NCI-H2029 treated with DMSO at 0.1 percent for 48 hours (cell line): ENCODE data around the gene ATXN7L1.
A peak's percentile ranks its signal among the peaks of the same experiment; 100 is the strongest.
"Not testable (repeated sequence)": the region's sequence is repeated elsewhere in the genome, so short reads cannot be mapped to it uniquely, and the experiment has no call there.

Experiments
- DNase-seq: peaks from one replicate; lab custom pipeline; 2025; lab: John Stamatoyannopoulos, UW

The ATXN7L1 gene

GRCh38 chr7:105743351-105744090 lies 132.9 kb downstream of the ATXN7L1 start:
- DNase-seq, result no peak

- no peak for DNase-seq
Measured at GRCh38 chr7:105742787-105743186, 133.6 kb downstream of the ATXN7L1 start.

- DNase-seq, result no peak
Measured at GRCh38 chr7:105741982-105742381, 134.4 kb downstream of the ATXN7L1 start.

- DNase-seq, result no peak
Measured at GRCh38 chr7:105738133-105738532, 138.3 kb downstream of the ATXN7L1 start.

- DNase-seq, result no peak
Measured at GRCh38 chr7:105734233-105734632, 142.2 kb downstream of the ATXN7L1 start.

- no peak for DNase-seq
Measured at GRCh38 chr7:105731042-105731441, 145.4 kb downstream of the ATXN7L1 start.

GRCh38 chr7:105728028-105728427 lies 148.4 kb downstream of the ATXN7L1 start:
- DNase-seq, result no peak

GRCh38 chr7:105724688-105725087 lies 151.7 kb downstream of the ATXN7L1 start:
- DNase-seq, result no peak

GRCh38 chr7:105723572-105723971 lies 152.8 kb downstream of the ATXN7L1 start:
- DNase-seq, result peak; percentile 23

GRCh38 chr7:105721571-105722104 lies 154.8 kb downstream of the ATXN7L1 start:
- no peak for DNase-seq

GRCh38 chr7:105719919-105720318 lies 156.5 kb downstream of the ATXN7L1 start:
- no peak for DNase-seq

GRCh38 chr7:105719395-105719794 lies 157.0 kb downstream of the ATXN7L1 start:
- DNase-seq, result no peak

- no peak for DNase-seq
Measured at GRCh38 chr7:105718511-105718925, 157.9 kb downstream of the ATXN7L1 start.

GRCh38 chr7:105715528-105715927 lies 160.9 kb downstream of the ATXN7L1 start:
- no peak for DNase-seq

GRCh38 chr7:105713488-105714465 lies 162.6 kb downstream of the ATXN7L1 start:
- DNase-seq, result no peak

- DNase-seq, result no peak
Measured at GRCh38 chr7:105712877-105713276, 163.5 kb downstream of the ATXN7L1 start.

GRCh38 chr7:105711726-105712402 lies 164.5 kb downstream of the ATXN7L1 start:
- no peak for DNase-seq

GRCh38 chr7:105710720-105711119 lies 165.7 kb downstream of the ATXN7L1 start:
- not testable (repeated sequence) for DNase-seq

- DNase-seq, result no peak
Measured at GRCh38 chr7:105708763-105709080, 167.7 kb downstream of the ATXN7L1 start.

- no peak for DNase-seq
Measured at GRCh38 chr7:105707967-105708762, 168.2 kb downstream of the ATXN7L1 start.

GRCh38 chr7:105707381-105707780 lies 169.0 kb downstream of the ATXN7L1 start:
- DNase-seq, result no peak
